Measurements from ENCODE around the gene HIC1. TPM values are rescaled to one million over a fixed set of nuclear protein-coding genes. Genes with fewer than 3 reads are reported as not detected.

The HIC1 gene
- total and polyA plus RNA-seq, 2 experiments from 2014 or later, result 0.17 to 0.26 TPM

- H3K36me3 ChIP-seq (ENCODE audit: insufficient read depth), result no peaks in the 10 kb centered on the region
- H3K4me3 ChIP-seq, result no peak overlapping the region
- ATAC-seq (no peak), DNase-seq (ENCODE audit: low spot score) (no peak)
- peaks cover 69% of the 10 kb centered on the region for H3K27me3 ChIP-seq (ENCODE audit: insufficient read depth)
- no peak overlapping the region for H3K27ac ChIP-seq (ENCODE audit: low read depth)
- no peaks in the 10 kb centered on the region for H3K9me3 Mint-ChIP-seq
- no peaks in the 10 kb centered on the region for H3F3A ChIP-seq (replicated peaks; ENCODE audit: low read depth)
- H4K20me1 ChIP-seq (replicated peaks; ENCODE audit: insufficient read depth), result no peaks in the 10 kb centered on the region
- no peaks in the 10 kb centered on the region for H3K79me2 ChIP-seq (replicated peaks; ENCODE audit: insufficient read depth)
- no peaks in the 10 kb centered on the region for H3K9me2 ChIP-seq (ENCODE audit: insufficient read depth)
- H3K4me3 Mint-ChIP-seq, result no peak overlapping the region
- H3K27me3 Mint-ChIP-seq (ENCODE audit: insufficient read depth, low read depth, poor library complexity), result peaks cover 67% of the 10 kb centered on the region
- no peak overlapping the region for H3K4me2 ChIP-seq
- no peak overlapping the region for H2AFZ ChIP-seq
- H3K27ac Mint-ChIP-seq, result no peak overlapping the region
- H3K36me3 Mint-ChIP-seq (ENCODE audit: low read depth), result no peaks in the 10 kb centered on the region
- H3K4me1 ChIP-seq (ENCODE audit: insufficient read depth), result peaks cover 4% of the 10 kb centered on the region; the same call in 1 of the 2 replicates
- H3K4me1 Mint-ChIP-seq, result peaks cover 3% of the 10 kb centered on the region; the same call in 2 of the 3 replicates
- no peak for TF ChIP-seq ZNF462 (CRISPR knock-in tag; IDR thresholded peaks at IDR 0.05)
- TF ChIP-seq ZNF331 (CRISPR knock-in tag; IDR thresholded peaks at IDR 0.05; ENCODE audit: low read depth), result no peak
- no peak for TF ChIP-seq NANOG (IDR thresholded peaks at IDR 0.05; ENCODE audit: borderline replicate concordance)
- TF ChIP-seq EZH2phosphoT487 (IDR thresholded peaks at IDR 0.05; ENCODE audit: unreplicated experiment), result no peak
- no peak for TF ChIP-seq ETS1 (IDR thresholded peaks at IDR 0.05)
- TF ChIP-seq POLR2AphosphoS5 (IDR thresholded peaks at IDR 0.05; ENCODE audit: low read depth), result no peak
Observed at GRCh38 chr17:2020721-2021120, 34.2 kb upstream of the HIC1 start.

Data from GM23338 (cell line).